CD8-positive, alpha-beta memory T cell (primary cell): ENCODE data around the gene SLC7A14. TPM values are rescaled to one million over a fixed set of nuclear protein-coding genes. Genes with fewer than 3 reads are reported as not detected.

ENCODE experiments used
- CTCF ChIA-PET: fragments of 350-600 bp; sonication (Branson Sonifier 250); formaldehyde crosslinking; loops from one replicate; lab custom pipeline; 2021; ENCODE audit warnings: antibody characterized with exemption; lab: Charles Lee
- POLR2A ChIA-PET: fragments of 350-600 bp; sonication (Branson Sonifier 250); formaldehyde crosslinking; loops from one replicate; lab custom pipeline; 2021; ENCODE audit warnings: antibody characterized with exemption; lab: Charles Lee
- DNase-seq, 5 donors: peaks; one replicate each; pipeline versions ENCODE4 v3.0.0 to v3.0.0-alpha.2; 2020 to 2022; ENCODE audit warnings: mixed read lengths in 1 of 5
- H3K27ac ChIP-seq: one replicate; pipeline ENCODE4 v1.7.0; 2013; ENCODE audit warnings: low read depth, mild to moderate bottlenecking, low read length, moderate library complexity
- H3K27me3 ChIP-seq: 2 replicates; pipeline ENCODE4 v1.7.0; 2013; ENCODE audit warnings: low read length, mild to moderate bottlenecking; ENCODE audit not compliant: insufficient read depth, poor library complexity, severe bottlenecking
- H3K36me3 ChIP-seq: 2 replicates; pipeline ENCODE4 v1.7.0; 2013; ENCODE audit warnings: mild to moderate bottlenecking, low read length, moderate library complexity; ENCODE audit not compliant: insufficient read depth
- H3K4me1 ChIP-seq: 2 replicates; pipeline ENCODE4 v1.7.0; 2013; ENCODE audit warnings: mild to moderate bottlenecking, low read length, moderate library complexity; ENCODE audit not compliant: insufficient read depth
- H3K4me3 ChIP-seq: 2 replicates; pipeline ENCODE4 v1.7.0; 2013; ENCODE audit warnings: mild to moderate bottlenecking, low read length
- H3K9me3 ChIP-seq: 2 replicates; pipeline ENCODE4 v1.7.0; 2013; ENCODE audit warnings: mild to moderate bottlenecking, low read length
- H3K27ac Mint-ChIP-seq, 8 donors: one replicate each; pipeline ENCODE4 v1.8.0; 2020 to 2021; ENCODE audit warnings: mixed read lengths in 8 of 8, mild to moderate bottlenecking in 6 of 8, inconsistent platforms in 3 of 8, moderate library complexity in 3 of 8
- H3K27me3 Mint-ChIP-seq, 2 donors: one replicate each; pipeline ENCODE4 v1.8.0; 2020 to 2021; ENCODE audit warnings: mixed read lengths in 2 of 2, mild to moderate bottlenecking in 1 of 2, moderate library complexity in 1 of 2
- H3K36me3 Mint-ChIP-seq, 3 donors: one replicate each; pipeline ENCODE4 v1.8.0; 2020 to 2021; ENCODE audit warnings: mixed read lengths in 3 of 3, inconsistent platforms in 1 of 3, mild to moderate bottlenecking in 1 of 3
- H3K4me1 Mint-ChIP-seq, 3 donors: one replicate each; pipeline ENCODE4 v1.8.0; 2020 to 2021; ENCODE audit warnings: mixed read lengths in 3 of 3, inconsistent platforms in 1 of 3, mild to moderate bottlenecking in 1 of 3
- H3K4me3 Mint-ChIP-seq, 7 donors: one replicate each; pipeline ENCODE4 v1.8.0; 2020 to 2021; ENCODE audit warnings: mixed read lengths in 7 of 7, mild to moderate bottlenecking in 6 of 7, moderate library complexity in 4 of 7, inconsistent platforms in 2 of 7
- H3K9me3 Mint-ChIP-seq, 5 donors: one replicate each; pipeline ENCODE4 v1.8.0; 2020 to 2022; ENCODE audit warnings: mixed read lengths in 5 of 5, mild to moderate bottlenecking in 3 of 5, moderate library complexity in 2 of 5, inconsistent platforms in 1 of 5
- polyA plus RNA-seq: library from polyadenylated mRNA; unstranded; fragments of 300-500 nt; fragmentation: Illumina TruSeq; gene quantifications from one replicate; pipeline ENCODE4 v1.2.3, GENCODE V29; 2021
- total RNA-seq, 2 experiments: library from RNA; stranded (reverse); gene quantifications; one replicate each; pipeline ENCODE4 v1.2.3, GENCODE V29; 2021

The SLC7A14 gene
- total and polyA plus RNA-seq, 3 experiments from 2014 or later, result not detected

GRCh38 chr3:170469151-170470062 lies 116.5 kb downstream of the SLC7A14 start:
- no peak overlapping the region for H3K27ac ChIP-seq
- no peaks in the 10 kb centered on the region for H3K4me1 ChIP-seq
- Mint-ChIP-seq H3K36me3 (no peaks in the 10 kb centered on the region), H3K4me1 (peaks cover 0 to 3% (median 0%) of the 10 kb centered on the region in 3 donors), H3K27me3 (peaks cover 7 to 45% of the 10 kb centered on the region in 2 donors), H3K27ac (no peak overlapping the region), H3K4me3 (no peak overlapping the region), H3K9me3 (no peaks in the 10 kb centered on the region)
- no peak for DNase-seq
- ChIA-PET CTCF (no interaction called here), POLR2A (interaction anchor here (0.6 kb wide), 1 partner anchor 736 kb away, joined by 8 read pairs; no protein-coding TSS in a partner anchor)
- H3K9me3 ChIP-seq, result no peaks in the 10 kb centered on the region
- H3K4me3 ChIP-seq, result no peak overlapping the region
- no peaks in the 10 kb centered on the region for H3K27me3 ChIP-seq
- H3K36me3 ChIP-seq, result no peaks in the 10 kb centered on the region

- ChIA-PET CTCF (no interaction called here), POLR2A (no interaction called here)
- no peak overlapping the region for H3K27ac Mint-ChIP-seq
- no peaks in the 10 kb centered on the region for H3K9me3 ChIP-seq
- no peak overlapping the region for H3K27ac ChIP-seq
- no peak for DNase-seq
- no peak overlapping the region for H3K4me3 Mint-ChIP-seq
- peaks cover 16 to 45% of the 10 kb centered on the region in 2 donors for H3K27me3 Mint-ChIP-seq
- no peak overlapping the region for H3K4me3 ChIP-seq
- no peaks in the 10 kb centered on the region for H3K36me3 ChIP-seq
- H3K9me3 Mint-ChIP-seq, result no peaks in the 10 kb centered on the region
- H3K36me3 Mint-ChIP-seq, result no peaks in the 10 kb centered on the region
- no peaks in the 10 kb centered on the region for H3K27me3 ChIP-seq
- no peaks in the 10 kb centered on the region for H3K4me1 ChIP-seq
- H3K4me1 Mint-ChIP-seq, result no peaks in the 10 kb centered on the region
Measured at GRCh38 chr3:170467571-170468147, 118.2 kb downstream of the SLC7A14 start.

GRCh38 chr3:170467007-170467406 lies 118.9 kb downstream of the SLC7A14 start:
- no peak overlapping the region for H3K27ac ChIP-seq
- no peaks in the 10 kb centered on the region for H3K4me1 Mint-ChIP-seq
- peak overlapping the region in 1 of 8 donors; percentile 72 for H3K27ac Mint-ChIP-seq
- no peak for DNase-seq
- H3K4me3 ChIP-seq, result no peak overlapping the region
- ChIA-PET POLR2A (no interaction called here), CTCF (no interaction called here)
- H3K27me3 Mint-ChIP-seq, result peaks cover 16 to 49% of the 10 kb centered on the region in 2 donors
- no peaks in the 10 kb centered on the region for H3K36me3 ChIP-seq
- no peak overlapping the region for H3K4me3 Mint-ChIP-seq
- no peaks in the 10 kb centered on the region for H3K9me3 ChIP-seq
- no peaks in the 10 kb centered on the region for H3K36me3 Mint-ChIP-seq
- H3K4me1 ChIP-seq, result no peaks in the 10 kb centered on the region
- no peaks in the 10 kb centered on the region for H3K9me3 Mint-ChIP-seq
- H3K27me3 ChIP-seq, result no peaks in the 10 kb centered on the region

DNA sequence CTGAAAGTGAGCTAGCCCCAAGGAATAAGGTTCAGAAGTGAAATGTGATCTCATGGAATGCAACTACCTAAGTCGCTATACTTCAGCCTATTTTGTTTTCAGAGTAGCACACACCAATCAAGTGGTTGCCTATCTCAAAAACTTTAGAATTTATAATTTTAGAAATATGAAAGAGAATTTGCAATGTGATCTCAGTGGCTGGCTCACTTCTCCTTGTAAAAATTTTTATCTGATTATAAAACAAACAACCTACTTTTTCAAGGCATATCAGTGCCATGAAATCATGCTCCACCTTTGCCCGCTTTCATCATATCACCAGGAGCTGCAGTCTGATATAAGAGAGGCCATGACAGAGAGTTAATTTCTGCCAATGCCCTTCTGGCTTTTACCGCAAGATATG lies 119.9 kb downstream of the SLC7A14 start:
- Mint-ChIP-seq H3K4me3 (no peak overlapping the region), H3K9me3 (no peaks in the 10 kb centered on the region), H3K4me1 (no peaks in the 10 kb centered on the region), H3K36me3 (no peaks in the 10 kb centered on the region), H3K27ac (no peak overlapping the region), H3K27me3 (peaks cover 16 to 45% of the 10 kb centered on the region in 2 donors)
- Histone ChIP-seq H3K27ac (no peak overlapping the region), H3K27me3 (no peaks in the 10 kb centered on the region), H3K4me3 (no peak overlapping the region), H3K36me3 (no peaks in the 10 kb centered on the region), H3K4me1 (no peaks in the 10 kb centered on the region), H3K9me3 (no peaks in the 10 kb centered on the region)
- POLR2A ChIA-PET, result no interaction called here
- CTCF ChIA-PET, result no interaction called here
- no peak for DNase-seq

DNA sequence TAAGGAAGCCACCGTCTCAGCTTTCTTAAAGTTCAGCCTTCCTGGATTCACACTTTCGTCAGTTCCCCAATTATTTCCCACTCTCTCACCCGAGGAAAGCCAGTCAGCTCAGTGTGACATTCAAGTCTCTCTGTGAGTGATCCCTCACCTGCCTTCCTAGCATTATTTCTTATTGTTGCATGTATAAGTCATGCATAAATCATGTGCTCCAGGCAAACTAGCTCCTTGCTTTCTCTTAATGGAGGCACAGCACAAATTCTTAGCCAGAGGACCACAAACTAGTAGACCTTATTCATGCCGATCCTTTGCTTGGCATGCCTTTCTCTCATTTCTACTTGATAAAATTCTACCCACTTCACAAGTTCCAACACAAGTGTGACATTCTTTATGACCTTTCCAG lies 122.9 kb downstream of the SLC7A14 start:
- no peaks in the 10 kb centered on the region for H3K4me1 ChIP-seq
- DNase-seq, result no peak
- no peaks in the 10 kb centered on the region for H3K4me1 Mint-ChIP-seq
- ChIA-PET POLR2A (no interaction called here), CTCF (no interaction called here)
- no peak overlapping the region for H3K27ac Mint-ChIP-seq
- no peak overlapping the region for H3K4me3 ChIP-seq
- H3K27ac ChIP-seq, result no peak overlapping the region
- H3K9me3 ChIP-seq, result no peaks in the 10 kb centered on the region
- no peaks in the 10 kb centered on the region for H3K36me3 ChIP-seq
- no peaks in the 10 kb centered on the region for H3K9me3 Mint-ChIP-seq
- no peaks in the 10 kb centered on the region for H3K27me3 ChIP-seq
- no peaks in the 10 kb centered on the region for H3K36me3 Mint-ChIP-seq
- H3K4me3 Mint-ChIP-seq, result no peak overlapping the region
- peaks cover 15 to 38% of the 10 kb centered on the region in 2 donors for H3K27me3 Mint-ChIP-seq

DNA sequence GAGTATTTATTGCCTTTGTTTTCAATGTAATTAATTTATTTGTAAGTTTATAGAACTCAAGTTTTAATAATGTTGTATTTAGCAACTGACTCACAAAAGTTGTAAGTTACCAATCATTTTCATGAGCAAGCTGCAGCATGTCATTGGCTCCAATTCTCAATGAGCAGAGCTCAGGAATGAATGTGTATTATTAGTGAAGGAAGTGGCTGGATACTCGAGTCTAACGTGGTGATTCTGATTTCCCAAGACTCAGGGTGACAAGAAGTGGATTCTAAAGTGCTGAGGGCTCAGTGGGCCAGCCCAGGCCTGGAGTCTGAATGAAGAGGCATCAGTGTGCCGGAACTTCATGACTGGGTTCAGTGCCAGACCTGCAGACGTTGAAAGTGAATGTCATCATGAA lies 127.6 kb downstream of the SLC7A14 start:
- H3K9me3 ChIP-seq, result no peaks in the 10 kb centered on the region
- no peaks in the 10 kb centered on the region for H3K4me1 ChIP-seq
- POLR2A ChIA-PET, result no interaction called here
- H3K36me3 Mint-ChIP-seq, result no peaks in the 10 kb centered on the region
- H3K4me1 Mint-ChIP-seq, result no peaks in the 10 kb centered on the region
- CTCF ChIA-PET, result no interaction called here
- no peak overlapping the region for H3K27ac ChIP-seq
- H3K27ac Mint-ChIP-seq, result no peak overlapping the region
- H3K4me3 ChIP-seq, result no peak overlapping the region
- H3K27me3 Mint-ChIP-seq, result peaks cover 20 to 32% of the 10 kb centered on the region in 2 donors
- H3K27me3 ChIP-seq, result no peaks in the 10 kb centered on the region
- DNase-seq, result no peak
- H3K36me3 ChIP-seq, result no peaks in the 10 kb centered on the region
- no peak overlapping the region for H3K4me3 Mint-ChIP-seq
- no peaks in the 10 kb centered on the region for H3K9me3 Mint-ChIP-seq

DNA sequence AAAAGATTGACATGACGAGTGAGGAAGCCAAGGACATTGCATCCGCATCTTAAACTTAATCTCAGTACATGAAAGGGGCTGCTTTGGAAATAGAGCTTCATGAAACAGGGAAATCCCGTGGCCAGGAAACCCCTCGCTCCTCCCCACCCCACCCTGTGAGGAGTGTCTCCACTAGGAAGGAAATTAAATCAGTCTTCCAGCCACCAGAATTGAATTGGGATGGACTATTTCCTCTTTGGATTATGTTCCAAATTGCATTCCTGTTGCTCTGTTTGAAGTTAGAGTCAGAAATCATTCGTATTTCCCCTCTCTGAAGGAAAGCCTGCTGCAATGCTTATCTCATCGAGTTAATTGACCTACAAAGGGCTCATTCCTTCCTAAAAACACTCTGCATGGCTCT lies 131.4 kb downstream of the SLC7A14 start:
- ChIA-PET CTCF (no interaction called here), POLR2A (no interaction called here)
- no peaks in the 10 kb centered on the region for H3K9me3 ChIP-seq
- Mint-ChIP-seq H3K4me3 (no peak overlapping the region), H3K27ac (no peak overlapping the region), H3K36me3 (no peaks in the 10 kb centered on the region), H3K27me3 (peaks cover 12 to 16% of the 10 kb centered on the region in 2 donors), H3K9me3 (no peaks in the 10 kb centered on the region), H3K4me1 (no peaks in the 10 kb centered on the region)
- no peaks in the 10 kb centered on the region for H3K27me3 ChIP-seq
- no peaks in the 10 kb centered on the region for H3K4me1 ChIP-seq
- H3K27ac ChIP-seq, result no peak overlapping the region
- no peak overlapping the region for H3K4me3 ChIP-seq
- no peak for DNase-seq
- H3K36me3 ChIP-seq, result no peaks in the 10 kb centered on the region

DNA sequence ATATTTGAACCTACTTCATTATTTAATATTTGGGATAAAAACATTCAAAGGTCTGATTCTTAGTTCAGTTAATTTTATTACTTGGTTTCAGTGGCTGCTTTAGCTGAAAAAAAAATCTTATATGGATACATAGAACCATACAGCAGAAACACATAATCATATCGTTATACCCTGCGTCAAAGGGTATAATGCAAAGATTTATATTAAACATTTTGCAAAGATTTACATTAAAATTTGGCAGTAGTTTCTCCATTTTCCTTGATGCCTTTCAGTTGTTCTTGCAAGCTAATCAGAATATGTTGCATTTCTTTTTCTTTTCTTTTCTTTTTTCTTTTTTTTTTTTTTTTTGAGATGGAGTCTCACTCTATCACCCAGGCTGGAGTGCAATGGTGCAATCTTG lies 135.8 kb downstream of the SLC7A14 start:
- Mint-ChIP-seq H3K36me3 (no peaks in the 10 kb centered on the region), H3K9me3 (no peaks in the 10 kb centered on the region), H3K27ac (no peak overlapping the region), H3K4me3 (no peak overlapping the region), H3K27me3 (peaks cover 3 to 6% of the 10 kb centered on the region in 2 donors), H3K4me1 (no peaks in the 10 kb centered on the region)
- Histone ChIP-seq H3K4me1 (no peaks in the 10 kb centered on the region), H3K27me3 (no peaks in the 10 kb centered on the region), H3K36me3 (no peaks in the 10 kb centered on the region), H3K27ac (no peak overlapping the region), H3K9me3 (no peaks in the 10 kb centered on the region), H3K4me3 (no peak overlapping the region)
- POLR2A ChIA-PET, result no interaction called here
- CTCF ChIA-PET, result no interaction called here
- DNase-seq, result no peak
